Ishikawa (cell line): ENCODE data around the gene G2E3.

ENCODE experiments used
- CREB1 ChIP-seq: IDR thresholded peaks from 2 replicates; pipeline ENCODE4 v1.6.1; 2012; ENCODE audit warnings: low read depth
- TCF12 ChIP-seq: IDR thresholded peaks from 2 replicates; pipeline ENCODE4 v1.6.1; 2012; ENCODE audit warnings: low read depth

GRCh38 chr14:30572771-30573170 lies 13.8 kb downstream of the G2E3 start:
- TF ChIP-seq TCF12 (no peak), CREB1 (no peak)
